ENCODE data around the gene SYTL3.

DNA sequence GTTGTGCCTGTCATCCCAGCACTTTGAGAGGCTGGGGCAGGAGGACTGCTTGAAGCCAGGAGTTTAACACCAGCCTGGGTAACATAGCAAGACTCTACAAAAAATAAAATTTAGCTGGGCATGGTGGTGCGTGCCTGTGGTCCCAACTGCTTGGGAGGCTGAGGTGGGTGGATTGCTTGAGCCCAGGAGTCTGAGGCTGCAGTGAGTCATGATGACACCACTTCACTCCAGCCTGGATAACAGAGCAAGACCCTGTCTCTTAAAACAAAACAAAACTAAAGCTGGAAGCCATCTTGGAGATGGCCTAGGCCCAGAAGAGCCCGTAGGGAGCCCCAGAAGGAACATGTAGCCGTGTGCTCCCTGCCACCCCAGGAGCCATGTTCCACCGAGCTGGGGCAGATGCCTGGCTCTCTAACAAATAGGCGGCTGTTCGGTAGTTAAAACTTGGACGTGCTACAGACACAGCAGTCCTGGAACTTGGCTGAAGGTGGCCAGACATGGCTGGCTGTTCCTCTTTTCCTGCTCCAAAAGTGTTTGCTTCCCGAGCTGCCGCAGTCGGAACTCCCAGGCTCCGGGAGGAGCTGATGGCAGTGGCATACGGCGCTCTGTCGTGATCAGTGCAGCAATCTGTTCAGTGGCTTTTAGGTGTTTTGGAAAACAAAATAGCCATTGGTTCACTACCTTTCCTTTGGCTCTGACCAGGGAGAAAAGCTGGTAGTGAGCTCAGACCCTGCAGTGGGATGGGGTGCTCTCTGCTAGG lies 42.3 kb upstream of the SYTL3 start:
- no peak for TF ChIP-seq GATA3 (IDR thresholded peaks at IDR 0.05; ENCODE audit: low read depth, low read length)
- no peak for TF ChIP-seq GATA2 (IDR thresholded peaks at IDR 0.05; ENCODE audit: low read depth, low read length)

Measured in SH-SY5Y (cell line).